Ramos (cell line): ENCODE results near the gene SGSM2.
"Not testable (repeated sequence)": the region's sequence is repeated elsewhere in the genome, so short reads cannot be mapped to it uniquely, and the experiment has no call there.

Experiments
- in situ Hi-C: fragments of 300-500 bp; cut with MboI; formaldehyde crosslinking; loops from one replicate; pipeline ENCODE4 v1.14.3; 2022; ENCODE audit warnings: low sequenced_read_pairs; ENCODE audit not compliant: unreplicated experiment

SGSM2 gene

GRCh38 chr17:2336852-2337543 is at the start of gene SGSM2:
TSS of gene SGSM2 (plus strand) at chr17:2337501. CDS start at chr17:2337689, 188 bp downstream.
- in situ Hi-C loops: no loop called here

GRCh38 chr17:2289878-2290478 is 47.3 kb upstream of the SGSM2 start:
- in situ Hi-C loops: no loop called here

GRCh38 chr17:2292100-2292499 is 45.2 kb upstream of the SGSM2 start:
- in situ Hi-C loops: no loop called here

- in situ Hi-C loops: no loop called here
Measured at GRCh38 chr17:2295575-2295974, 41.7 kb upstream of the SGSM2 start.

- in situ Hi-C loops: no loop called here
Measured at GRCh38 chr17:2297023-2297422, 40.3 kb upstream of the SGSM2 start.

DNA sequence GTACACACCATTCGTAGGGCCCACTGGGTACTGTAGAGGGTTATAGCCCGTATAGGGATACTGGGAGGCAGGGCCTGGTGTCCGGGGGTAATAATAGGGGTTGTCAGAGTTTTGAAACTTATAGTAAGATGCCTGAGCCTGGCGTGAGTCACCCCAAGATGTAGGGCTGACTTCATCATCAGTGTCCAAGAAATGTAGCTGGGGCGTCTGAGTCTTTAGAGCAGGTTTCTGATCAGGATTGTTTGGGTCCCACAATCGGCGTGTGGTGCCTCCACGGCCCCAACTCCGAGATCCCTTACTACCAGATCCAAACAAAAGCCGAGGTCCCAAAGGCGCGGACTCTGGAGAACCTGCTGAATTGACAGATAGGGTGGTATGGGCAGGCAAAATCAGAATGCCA is 38.2 kb upstream of the SGSM2 start:
- in situ Hi-C loops: no loop called here

GRCh38 chr17:2299756-2300155 is 37.5 kb upstream of the SGSM2 start:
- in situ Hi-C loops: no loop called here

GRCh38 chr17:2302778-2303203 is 34.5 kb upstream of the SGSM2 start:
- in situ Hi-C loops: no loop called here

DNA sequence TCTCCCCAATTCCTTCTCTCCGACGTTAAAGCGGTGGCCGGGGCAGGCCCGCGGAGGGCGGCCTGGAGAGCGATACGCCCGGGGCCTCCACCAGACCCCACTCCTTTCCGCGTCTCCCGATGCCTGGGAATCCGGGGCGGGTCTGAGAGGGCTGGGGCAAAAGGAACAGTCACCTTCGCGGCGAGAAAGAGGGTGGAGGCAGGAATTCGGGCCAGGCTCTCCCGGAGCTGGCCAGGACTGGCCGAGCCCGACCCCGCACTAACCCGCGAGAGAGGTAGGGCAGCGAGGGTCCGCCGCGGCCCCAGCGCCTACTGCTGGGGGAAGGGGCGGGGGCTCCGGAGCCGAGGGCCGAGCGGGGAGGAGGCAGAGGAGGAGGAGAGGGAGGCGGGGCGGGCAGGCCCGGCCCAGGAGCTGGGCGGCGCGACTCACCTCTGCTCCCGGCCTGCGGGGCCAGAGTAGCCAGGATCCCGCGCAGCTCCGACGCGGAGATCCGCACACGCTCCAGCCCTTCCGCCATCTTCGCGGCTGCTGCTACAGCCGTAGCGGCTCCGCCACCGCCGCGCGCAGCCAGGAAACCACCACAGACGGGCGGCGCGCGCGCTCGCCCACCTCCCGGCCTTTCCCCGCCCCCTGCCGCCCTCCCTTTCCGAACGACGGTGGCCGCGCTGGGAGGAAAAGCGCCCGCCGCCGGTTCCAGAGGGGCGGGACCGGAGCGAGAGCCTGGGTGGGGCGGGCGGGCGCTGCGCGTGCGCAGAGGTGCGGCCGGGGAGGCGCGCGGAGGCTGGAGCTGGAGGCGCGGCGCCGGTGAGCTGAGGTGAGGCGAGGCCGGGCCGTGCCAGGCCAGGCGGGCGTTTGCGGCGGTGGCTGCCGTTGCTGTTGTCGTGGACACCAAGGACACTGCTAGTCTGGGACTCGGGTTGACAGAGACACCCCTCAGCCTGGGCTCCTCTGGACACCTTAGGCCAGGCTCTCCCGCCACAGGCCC is 33.8 kb upstream of the SGSM2 start, which contains the start of the genes SMG6 and SRR:
SMG6 (minus strand) TSS at position 582 of the 985 bp plus-strand sequence; CDS start at position 517, 65 bp downstream.
SRR (plus strand) TSS at position 747 of the 985 bp plus-strand sequence. CDS start 11,611 bp downstream, outside the sequence.
- in situ Hi-C loops: no loop called here

DNA sequence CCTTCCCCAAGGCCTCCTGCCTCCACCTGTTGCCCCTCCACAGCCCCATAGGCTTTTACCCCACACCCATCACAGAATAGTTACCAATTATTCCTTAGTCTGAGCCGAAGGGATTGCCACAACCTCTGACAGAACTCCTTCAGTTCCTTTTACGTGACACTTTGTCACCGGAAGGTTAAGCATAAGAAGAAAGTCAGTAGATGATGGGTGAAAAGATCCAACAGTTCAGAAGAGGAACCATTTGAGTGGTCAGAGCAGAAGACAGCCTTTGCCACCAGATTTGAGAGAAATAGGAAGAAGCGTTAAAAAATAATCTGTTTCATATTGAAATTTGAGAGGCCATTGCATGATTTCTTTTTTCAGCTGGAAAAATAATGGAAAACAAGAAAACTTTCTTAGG is 32.4 kb upstream of the SGSM2 start:
- in situ Hi-C loops: no loop called here

DNA sequence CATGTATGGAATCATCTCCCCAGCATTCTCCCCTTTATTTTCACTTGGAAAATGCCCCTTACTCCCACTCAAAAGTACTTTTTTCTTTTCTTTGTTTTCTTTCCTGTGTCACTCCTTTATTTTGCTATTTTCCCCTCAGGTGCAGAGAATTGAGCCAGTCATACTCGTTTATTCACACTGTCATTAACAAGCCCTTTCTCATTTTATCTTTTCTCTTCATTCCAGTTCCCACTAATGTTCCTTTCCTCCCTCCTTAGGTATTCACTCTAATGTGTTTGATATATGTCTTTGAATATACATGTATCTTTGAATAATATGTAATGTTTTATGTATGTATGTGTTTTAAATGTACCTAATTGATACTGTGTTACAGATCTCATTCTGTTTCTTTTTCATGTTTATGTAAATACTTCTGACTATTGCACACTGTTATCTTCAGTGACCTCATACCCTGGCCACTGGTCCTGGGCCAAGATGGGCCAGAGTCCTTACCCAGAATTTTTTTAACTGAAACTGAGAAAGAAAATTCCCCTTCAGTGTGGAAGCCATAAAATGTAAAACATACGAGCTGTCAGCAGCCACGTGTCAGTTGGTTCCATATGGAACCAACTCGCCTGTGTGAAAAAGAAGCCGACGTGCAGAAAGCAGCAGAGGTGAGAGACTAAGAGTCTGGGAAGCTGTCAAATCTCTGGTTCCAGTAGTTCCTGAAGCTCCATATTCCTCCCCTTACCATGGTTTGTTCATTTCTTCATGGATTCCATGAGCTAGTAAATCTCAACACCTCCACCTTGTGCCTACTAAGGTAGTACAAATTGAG is 27.8 kb upstream of the SGSM2 start:
- in situ Hi-C loops: no loop called here

GRCh38 chr17:2312736-2313135 is 24.6 kb upstream of the SGSM2 start:
- in situ Hi-C loops: no loop called here

DNA sequence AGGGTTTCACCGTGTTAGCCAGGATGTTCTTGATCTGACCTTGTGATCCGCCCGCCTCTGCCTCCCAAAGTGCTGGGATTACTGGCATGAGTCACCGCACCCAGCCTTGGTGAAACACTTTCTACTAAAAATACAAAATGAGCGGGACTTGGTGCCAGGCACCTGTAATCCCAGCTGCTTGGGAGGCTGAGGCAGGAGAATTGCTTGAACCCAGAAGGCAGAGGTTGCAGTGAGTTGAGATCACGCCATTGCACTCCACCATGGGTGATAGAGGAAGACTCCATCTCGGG is 20.4 kb upstream of the SGSM2 start:
- in situ Hi-C loops: not testable (repeated sequence)

DNA sequence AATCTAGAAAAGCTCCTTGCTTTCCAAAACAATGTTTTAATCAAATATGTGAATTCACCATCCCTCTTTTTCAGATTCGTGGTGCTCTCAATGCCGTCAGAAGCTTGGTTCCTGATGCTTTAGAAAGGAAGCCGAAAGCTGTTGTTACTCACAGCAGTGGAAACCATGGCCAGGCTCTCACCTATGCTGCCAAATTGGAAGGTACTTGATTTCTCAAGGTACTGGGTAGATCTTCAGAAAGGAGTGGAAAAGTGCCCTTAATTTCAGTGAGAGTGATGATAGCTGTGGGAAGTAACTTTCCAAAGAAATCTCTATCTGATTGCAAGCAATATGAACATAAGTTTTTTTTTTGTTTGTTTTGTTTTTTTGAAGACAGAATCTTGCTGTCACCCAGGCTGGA is 19.5 kb upstream of the SGSM2 start:
- in situ Hi-C loops: no loop called here

DNA sequence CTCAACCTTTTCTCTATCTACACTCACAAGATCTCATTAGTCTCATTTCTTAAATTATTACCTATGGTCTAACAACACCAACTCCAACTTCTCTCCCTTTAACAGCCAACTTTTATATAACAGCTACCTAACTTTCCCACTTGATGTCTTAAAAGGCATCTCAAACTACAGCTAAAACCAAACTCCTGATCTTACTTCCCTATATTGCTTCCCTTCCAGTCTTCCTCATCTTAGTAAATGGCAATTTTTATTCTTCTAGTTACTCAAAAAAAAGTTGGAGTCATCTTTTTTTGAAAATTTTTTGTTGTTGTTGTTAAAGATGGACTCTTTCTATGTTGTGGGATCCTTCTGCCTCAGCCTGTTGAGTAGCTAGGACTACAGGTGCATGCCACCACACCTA is 18.2 kb upstream of the SGSM2 start:
- in situ Hi-C loops: no loop called here

- in situ Hi-C loops: no loop called here
Measured at GRCh38 chr17:2321399-2321798, 15.9 kb upstream of the SGSM2 start.

GRCh38 chr17:2323629-2324314 is 13.5 kb upstream of the SGSM2 start:
- in situ Hi-C loops: no loop called here

DNA sequence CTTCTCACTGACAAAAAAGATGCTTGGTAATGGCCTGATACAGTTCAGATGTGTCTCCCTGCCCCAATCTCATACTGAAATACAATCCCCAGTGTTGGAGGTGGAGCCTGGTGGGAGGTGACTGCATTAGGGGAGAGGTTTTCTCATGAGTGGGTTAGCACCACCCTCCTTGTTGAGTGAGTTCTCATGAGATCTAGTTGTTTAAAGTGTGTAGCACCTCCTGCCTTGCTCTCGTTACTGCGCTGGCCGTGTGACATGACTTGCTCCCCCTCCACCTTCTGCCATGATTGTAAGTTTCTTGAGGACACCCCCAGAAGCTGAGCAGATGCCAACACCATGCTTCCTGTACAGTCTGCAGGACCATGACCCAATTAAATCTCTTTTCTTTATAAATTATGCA is 6.0 kb upstream of the SGSM2 start:
- in situ Hi-C loops: no loop called here

DNA sequence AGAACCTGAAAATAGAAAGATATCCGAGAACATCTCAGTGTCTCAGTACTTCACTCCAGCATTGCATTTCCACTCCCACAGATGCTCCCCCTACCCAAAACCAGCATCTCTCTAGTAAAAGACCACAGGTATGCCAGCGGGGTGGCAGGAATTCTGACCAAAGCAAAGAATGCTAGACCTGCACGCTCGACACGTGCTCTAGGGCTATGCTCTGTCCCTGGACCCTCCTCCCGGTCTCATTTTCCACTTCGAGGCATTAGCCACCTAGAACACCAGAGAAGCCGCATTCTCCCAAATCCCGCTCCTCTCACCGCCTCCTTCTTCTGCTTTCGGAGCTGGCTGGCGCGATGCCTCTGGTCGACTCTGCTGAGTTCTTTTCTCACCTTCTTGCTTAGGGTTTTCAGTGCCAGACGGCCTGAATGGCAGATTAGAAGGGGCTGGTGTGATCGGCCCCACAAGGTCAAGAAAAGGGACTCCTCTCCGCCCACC is 1.5 kb upstream of the SGSM2 start:
- in situ Hi-C loops: no loop called here
